ENCODE results near the gene UBE2J1. TPM values are rescaled to one million over a fixed set of nuclear protein-coding genes. Genes with fewer than 3 reads are reported as not detected.

UBE2J1 gene
- total RNA-seq, 1 donor from 2014 or later = 38.1 TPM

Other genes with a start within 250 kb of the UBE2J1 start
- 0.07 and 0.10 TPM in 2 replicates for gene SRSF12, start 234.7 kb downstream of the UBE2J1 start, total RNA-seq
- gene PM20D2, start 206.7 kb downstream of the UBE2J1 start, total RNA-seq = 14.1 TPM in 2 replicates
- gene GABRR1, start 135.4 kb downstream of the UBE2J1 start, total RNA-seq = not detected in 2 replicates
- 0.88 and 1.0 TPM in 2 replicates for gene GABRR2, start 37.4 kb downstream of the UBE2J1 start, total RNA-seq
- gene RRAGD, start 59.6 kb upstream of the UBE2J1 start, total RNA-seq = 7.8 and 10.1 TPM in 2 replicates
- 1.3 and 2.3 TPM in 2 replicates for gene ANKRD6, start 80.4 kb upstream of the UBE2J1 start, total RNA-seq